SK-N-SH (cell line): ENCODE measurements around the gene RCAN1. TPM values are rescaled to one million over a fixed set of nuclear protein-coding genes. Genes with fewer than 3 reads are reported as not detected.
A peak's percentile ranks its signal among the peaks of the same experiment; 100 is the strongest.

Source experiments
- CTCF ChIA-PET: fragments of 300-600, 350-600 bp; formaldehyde crosslinking; extraction: SDS; loops from one replicate; lab custom pipeline; 2021; lab: Yijun Ruan, JAX
- POLR2A ChIA-PET: fragments of 350-600 bp; sonication (Branson Sonifier 250); formaldehyde crosslinking; extraction: SDS; loops from one replicate; lab custom pipeline; 2020; ENCODE audit warnings: antibody characterized with exemption, inconsistent platforms; lab: Yijun Ruan, JAX
- DNase-seq: peaks from one replicate; pipeline ENCODE4 v3.0.0; 2012
- H2AFZ ChIP-seq: fragments of 200-600 bp; sonication (generic); 2 replicates; pipeline ENCODE4 v1.8.1; 2016; ENCODE audit warnings: antibody characterized with exemption, mild to moderate bottlenecking, low read depth
- H3F3A ChIP-seq: fragments of 200-600 bp; sonication (generic); replicated peaks from 2 replicates; pipeline ENCODE3; 2016; ENCODE audit warnings: antibody characterized with exemption, mild to moderate bottlenecking; ENCODE audit not compliant: insufficient read depth
- H3K27ac ChIP-seq, 2 experiments: fragments of 200-500 bp in 1 of 2; fragments of 200-600 bp in 1 of 2; sonication (Bioruptor generic) in 1 of 2; sonication (generic), shearing (Covaris generic) in 1 of 2; 2 replicates each; pipeline versions ENCODE4 v1.5.1 to v1.6.1; 2014 to 2016; ENCODE audit warnings: low read depth in 2 of 2, inconsistent platforms in 1 of 2, low read length in 1 of 2, mild to moderate bottlenecking in 1 of 2, mixed read lengths in 1 of 2
- H3K27me3 ChIP-seq: fragments of 200-600 bp; sonication (generic), shearing (Covaris generic); 2 replicates; pipeline ENCODE4 v1.6.1; 2016; ENCODE audit warnings: mixed run types; ENCODE audit not compliant: insufficient read depth
- H3K36me3 ChIP-seq, 2 experiments: fragments of 200-500 bp in 1 of 2; fragments of 200-600 bp in 1 of 2; sonication (Bioruptor generic) in 1 of 2; sonication (generic) in 1 of 2; replicated peaks in 1 of 2; 2 replicates each; pipeline versions ENCODE3 to v1.5.1; 2014 to 2016; ENCODE audit warnings: low read length in 1 of 2, mild to moderate bottlenecking in 1 of 2; ENCODE audit not compliant: insufficient read depth in 2 of 2, control insufficient read depth in 1 of 2
- H3K4me1 ChIP-seq, 2 experiments: fragments of 200-500 bp in 1 of 2; fragments of 200-600 bp in 1 of 2; sonication (Bioruptor generic) in 1 of 2; sonication (generic), shearing (Covaris generic) in 1 of 2; 2 replicates each; pipeline versions ENCODE4 v1.5.1 to v1.6.1; 2014 to 2016; ENCODE audit warnings: low read depth in 1 of 2, low read length in 1 of 2, mixed run types in 1 of 2; ENCODE audit not compliant: insufficient read depth in 2 of 2, control insufficient read depth in 1 of 2
- H3K4me2 ChIP-seq: fragments of 200-600 bp; sonication (generic), shearing (Covaris generic); 2 replicates; pipeline ENCODE4 v1.6.1; 2017; ENCODE audit warnings: mixed run types
- H3K4me3 ChIP-seq, 2 experiments: fragments of 200-500 bp in 1 of 2; fragments of 200-600 bp in 1 of 2; sonication (Bioruptor generic) in 1 of 2; sonication (generic), shearing (Covaris generic) in 1 of 2; 2 replicates each; pipeline versions ENCODE4 v1.5.1 to v1.8.1; 2014 to 2016; ENCODE audit warnings: low read depth in 2 of 2, inconsistent platforms in 1 of 2, low read length in 1 of 2, mild to moderate bottlenecking in 1 of 2, mixed read lengths in 1 of 2, moderate library complexity in 1 of 2
- H3K79me2 ChIP-seq: fragments of 200-600 bp; sonication (generic); 2 replicates; pipeline ENCODE4 v1.8.1; 2017; ENCODE audit warnings: mild to moderate bottlenecking; ENCODE audit not compliant: insufficient read depth
- H3K9ac ChIP-seq: fragments of 200-600 bp; sonication (generic); 2 replicates; pipeline ENCODE4 v1.6.1; 2017; ENCODE audit warnings: mixed run types
- H3K9me2 ChIP-seq: fragments of 200-600 bp; sonication (generic); 2 replicates; pipeline ENCODE4 v1.6.1; 2017; ENCODE audit warnings: mixed run types
- H3K9me3 ChIP-seq: fragments of 200-600 bp; sonication (generic); 2 replicates; pipeline ENCODE4 v1.6.1; 2017; ENCODE audit warnings: mixed run types, mild to moderate bottlenecking, moderate library complexity
- H4K20me1 ChIP-seq: fragments of 200-600 bp; sonication (generic); 2 replicates; pipeline ENCODE4 v1.6.1; 2017; ENCODE audit warnings: mild to moderate bottlenecking, mixed run types; ENCODE audit not compliant: insufficient read depth
- EP300 ChIP-seq, 2 experiments: IDR thresholded peaks; 2 replicates each; pipeline versions ENCODE4 v1.4.0 to v1.6.1; 2012; ENCODE audit warnings: borderline replicate concordance in 1 of 2, low read depth in 1 of 2, low read length in 1 of 2
- FOXJ3 ChIP-seq: sonication (generic); formaldehyde crosslinking; IDR thresholded peaks from 2 replicates; pipeline ENCODE4 v1.5.1; 2020; ENCODE audit warnings: mild to moderate bottlenecking, missing genetic modification reagents
- GATA2 ChIP-seq: sonication (generic); formaldehyde crosslinking; IDR thresholded peaks from 2 replicates; pipeline ENCODE4 v1.5.0; 2020; ENCODE audit warnings: mild to moderate bottlenecking, missing genetic modification reagents
- PBX3 ChIP-seq: IDR thresholded peaks from 2 replicates; pipeline ENCODE4; 2012
- RAD21 ChIP-seq: IDR thresholded peaks from 2 replicates; pipeline ENCODE4 v1.6.1; 2012; ENCODE audit warnings: mild to moderate bottlenecking, low read length
- SMC3 ChIP-seq: IDR thresholded peaks from 2 replicates; pipeline ENCODE4 v1.6.1; 2012; ENCODE audit warnings: low read depth, low read length, improper control_type of control experiment
- TAF1 ChIP-seq: IDR thresholded peaks from 2 replicates; pipeline ENCODE4 v1.6.1; 2012; ENCODE audit warnings: low read depth, mild to moderate bottlenecking, low read length, moderate library complexity, borderline replicate concordance
- YY1 ChIP-seq: IDR thresholded peaks from 2 replicates; pipeline ENCODE4 v1.4.0; 2012; ENCODE audit warnings: low read depth, mild to moderate bottlenecking
- WGBS: methylation state at CpG from one replicate; pipeline ENCODE4 v1.1.6; 2017; ENCODE audit warnings: low lambda C conversion rate; 5-methylcytosine and 5-hydroxymethylcytosine counted together
- polyA plus RNA-seq, 3 experiments: library from polyadenylated mRNA; depleted of rRNA; stranded (reverse); fragments of >200 nt; gene quantifications; 2 replicates each; pipeline ENCODE4 v1.2.3, GENCODE V29; 2012
- TF ChIP-seq, protein P1 (sequence below): IDR thresholded peaks from 2 replicates; pipeline ENCODE4 v1.4.0; 2012; ENCODE audit warnings: low read depth, borderline replicate concordance

Gene RCAN1
- polyA plus RNA-seq, 1 of the 3 experiments (the other 2 are of a cell fraction) = 16.7 TPM

DNA sequence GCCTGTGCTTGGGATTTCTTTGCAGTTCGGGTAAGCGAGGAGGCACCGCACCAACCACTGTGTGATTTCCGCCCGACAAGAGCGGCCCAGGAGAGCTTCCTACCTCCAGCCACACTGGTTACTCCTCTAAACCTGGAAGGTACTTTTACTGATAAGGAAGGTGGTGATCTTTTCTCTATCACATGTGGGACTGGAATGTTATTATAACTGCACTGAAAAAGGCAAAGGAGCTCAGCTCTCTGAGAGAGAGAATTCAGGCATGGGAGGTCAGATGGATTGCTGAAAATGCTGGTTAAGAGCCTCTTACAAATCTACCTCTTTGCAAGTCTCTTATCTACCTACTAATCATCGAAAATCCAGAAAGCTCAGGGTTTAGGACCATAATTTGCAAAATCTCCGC, 95.2 kb downstream of the RCAN1 start:
- Histone ChIP-seq H3K9me2 (no peaks in the 10 kb centered on the region), H3K9me3 (no peaks in the 10 kb centered on the region), H3K27ac (peak overlapping the region in 1 of 2 experiments; percentile 14; a peak in 1 of 4 replicates), H3K79me2 (peaks cover 20% of the 10 kb centered on the region), H3K27me3 (no peaks in the 10 kb centered on the region), H3K4me1 (peaks cover 3 to 8% of the 10 kb centered on the region in 2 experiments; a peak in 2 of 4 replicates), H3K4me2 (no peak overlapping the region), H4K20me1 (no peaks in the 10 kb centered on the region; the same call in 1 of the 2 replicates), H3F3A (peaks cover 37% of the 10 kb centered on the region), H3K36me3 (peaks cover 40 to 49% of the 10 kb centered on the region in 2 experiments), H3K9ac (no peak overlapping the region), H3K4me3 (no peak overlapping the region), H2AFZ (no peak overlapping the region)
- no peak for TF ChIP-seq EP300 (IDR thresholded peaks at IDR 0.05; ENCODE audit: borderline replicate concordance in 1 of 2, low read depth in 1 of 2, low read length in 1 of 2)
- DNase-seq = no peak
- ChIA-PET CTCF (interaction anchor here (0.7 to 1.4 kb wide), 2 partner anchors 9 to 152 kb away, joined by 3 to 4 read pairs; no protein-coding TSS in a partner anchor), POLR2A (no interaction called here)
- 97% methylated on average over 8 of the region's 8 CpGs for WGBS

DNA sequence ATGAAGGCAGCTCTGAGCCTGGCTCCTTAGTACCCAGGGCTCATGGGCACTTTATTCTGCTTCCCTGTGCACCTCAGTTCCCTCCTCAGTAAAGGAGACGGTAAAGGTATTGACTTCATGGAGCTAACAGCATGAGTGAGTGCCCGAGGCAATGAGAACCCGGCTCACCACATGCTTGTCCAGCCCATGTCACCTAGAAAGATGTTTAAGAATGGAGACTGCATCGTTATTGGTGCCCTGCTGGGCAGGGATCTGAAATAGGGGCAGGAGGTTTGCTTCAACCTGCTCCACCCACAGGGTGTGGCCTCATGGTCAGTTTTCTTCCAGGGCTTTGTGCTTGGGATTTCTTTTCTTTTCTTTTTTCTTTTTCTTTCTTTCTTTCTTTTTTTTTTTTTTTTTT, 95.9 kb downstream of the RCAN1 start:
- Histone ChIP-seq H4K20me1 (no peaks in the 10 kb centered on the region; the same call in 1 of the 2 replicates), H2AFZ (no peak overlapping the region), H3F3A (peaks cover 34% of the 10 kb centered on the region), H3K9ac (no peak overlapping the region), H3K9me2 (no peaks in the 10 kb centered on the region), H3K79me2 (peaks cover 13% of the 10 kb centered on the region; the same call in 1 of the 2 replicates)
- POLR2A ChIA-PET = no interaction called here
- no peak for TF ChIP-seq RAD21
- TF ChIP-seq SMC3 = no peak
- TF ChIP-seq, all 33 proteins: peak for 0
- CTCF ChIA-PET = interaction anchor here (1.4 kb wide), 1 partner anchor 8 kb away, joined by 4 read pairs; no protein-coding TSS in a partner anchor
- H3K4me3 ChIP-seq = no peak overlapping the region
- H3K4me2 ChIP-seq = no peak overlapping the region
- H3K36me3 ChIP-seq = peaks cover 40 to 48% of the 10 kb centered on the region in 2 experiments
- no peaks in the 10 kb centered on the region for H3K9me3 ChIP-seq
- H3K27me3 ChIP-seq = no peaks in the 10 kb centered on the region
- H3K27ac ChIP-seq = no peak overlapping the region; a peak in 2 of 4 replicates
- peaks cover 3 to 7% of the 10 kb centered on the region in 2 experiments; a peak in 2 of 4 replicates for H3K4me1 ChIP-seq
- WGBS = 72% methylated on average over 2 of the region's 4 CpGs
- DNase-seq = no peak

DNA sequence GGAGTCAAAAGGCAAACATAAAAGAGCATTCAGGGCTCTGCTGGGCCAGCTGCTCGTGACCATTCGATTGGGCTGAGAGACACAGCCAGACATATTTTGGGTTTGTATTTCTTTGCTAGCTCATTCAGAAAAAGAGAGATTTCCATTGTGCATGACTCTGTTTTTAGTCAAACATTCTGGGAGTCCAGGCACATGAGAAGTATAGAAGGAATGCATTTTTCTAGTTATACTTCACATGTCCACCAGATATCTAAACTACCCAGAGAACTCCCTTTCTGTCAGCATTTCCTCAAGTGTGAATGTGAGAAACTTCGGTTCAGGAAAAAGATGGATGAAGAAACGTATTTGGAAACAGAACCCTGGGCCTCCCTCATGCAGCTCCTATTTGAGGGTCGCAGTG, 96.6 kb downstream of the RCAN1 start:
- no peak for TF ChIP-seq FOXJ3
- TF ChIP-seq, protein P1, sequence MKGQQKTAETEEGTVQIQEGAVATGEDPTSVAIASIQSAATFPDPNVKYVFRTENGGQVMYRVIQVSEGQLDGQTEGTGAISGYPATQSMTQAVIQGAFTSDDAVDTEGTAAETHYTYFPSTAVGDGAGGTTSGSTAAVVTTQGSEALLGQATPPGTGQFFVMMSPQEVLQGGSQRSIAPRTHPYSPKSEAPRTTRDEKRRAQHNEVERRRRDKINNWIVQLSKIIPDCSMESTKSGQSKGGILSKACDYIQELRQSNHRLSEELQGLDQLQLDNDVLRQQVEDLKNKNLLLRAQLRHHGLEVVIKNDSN = no peak
- no peak for TF ChIP-seq PBX3
- TF ChIP-seq TAF1 = no peak
- no peak for TF ChIP-seq SMC3
- no peak for TF ChIP-seq GATA2 (CRISPR knock-in tag)
- TF ChIP-seq YY1 = no peak
- H3K4me2 ChIP-seq = no peak overlapping the region
- no peak overlapping the region for H3K9ac ChIP-seq
- no peak overlapping the region for H3K4me3 ChIP-seq
- WGBS = 92% methylated on average over 5 of the region's 5 CpGs
- H3K9me2 ChIP-seq = no peaks in the 10 kb centered on the region
- peaks cover 6% of the 10 kb centered on the region; the same call in 1 of the 2 replicates for H3K79me2 ChIP-seq
- CTCF ChIA-PET = no interaction called here
- no peak overlapping the region for H2AFZ ChIP-seq
- H3K9me3 ChIP-seq = no peaks in the 10 kb centered on the region
- H3K27ac ChIP-seq = peak overlapping the region in 1 of 2 experiments; percentile 21; a peak in 2 of 4 replicates
- peaks cover 40 to 41% of the 10 kb centered on the region in 2 experiments for H3K36me3 ChIP-seq
- POLR2A ChIA-PET = no interaction called here
- no peak for DNase-seq
- no peaks in the 10 kb centered on the region; the same call in 1 of the 2 replicates for H4K20me1 ChIP-seq
- peaks cover 3% of the 10 kb centered on the region in 2 experiments; a peak in 2 of 4 replicates for H3K4me1 ChIP-seq
- H3K27me3 ChIP-seq = no peaks in the 10 kb centered on the region
- peaks cover 31% of the 10 kb centered on the region for H3F3A ChIP-seq
